DND-41 (cell line): Measurements from ENCODE around the gene COLEC12.
"Not testable (repeated sequence)": the region's sequence is repeated elsewhere in the genome, so short reads cannot be mapped to it uniquely, and the experiment has no call there.

ENCODE experiments used
- ATAC-seq: fragments of 200-7000 bp; cut with Tn5 transposase; 3 replicates; pipeline ENCODE4 v1.9.1; 2021; ENCODE audit warnings: low read depth; ENCODE audit not compliant: insufficient read depth
- DNase-seq: peaks from one replicate; pipeline ENCODE4 v3.0.0-alpha.2; 2020
- H2AFZ ChIP-seq: 2 replicates; pipeline ENCODE4 v1.6.0; 2012; ENCODE audit warnings: low read depth, low read length
- H3K27ac ChIP-seq: 2 replicates; pipeline ENCODE4 v1.5.1; 2012; ENCODE audit warnings: low read length, inconsistent platforms
- H3K27me3 ChIP-seq: fragments of 200-600 bp; sonication (generic); 2 replicates; pipeline ENCODE4 v1.6.0; 2012; ENCODE audit warnings: low read length, mild to moderate bottlenecking, inconsistent platforms; ENCODE audit not compliant: insufficient read depth, poor library complexity
- H3K36me3 ChIP-seq: 2 replicates; pipeline ENCODE4 v1.5.1; 2012; ENCODE audit warnings: low read length, inconsistent platforms; ENCODE audit not compliant: insufficient read depth
- H3K4me1 ChIP-seq: 2 replicates; pipeline ENCODE4 v1.5.1; 2012; ENCODE audit warnings: mild to moderate bottlenecking, low read length; ENCODE audit not compliant: insufficient read depth
- H3K4me2 ChIP-seq: 2 replicates; pipeline ENCODE4 v1.6.0; 2012; ENCODE audit warnings: mild to moderate bottlenecking, moderate library complexity, low read length, inconsistent platforms; ENCODE audit not compliant: insufficient read depth
- H3K4me3 ChIP-seq, 2 experiments: fragments of 200-600 bp in 1 of 2; shearing (Covaris generic) in 1 of 2; 2 replicates each; pipeline ENCODE4 v1.5.1; 2012 to 2016; ENCODE audit warnings: inconsistent platforms in 2 of 2, low read length in 2 of 2, mild to moderate bottlenecking in 2 of 2, low read depth in 1 of 2, moderate library complexity in 1 of 2
- H3K79me2 ChIP-seq: 2 replicates; pipeline ENCODE4 v1.6.0; 2012; ENCODE audit warnings: low read length, inconsistent platforms; ENCODE audit not compliant: insufficient read depth
- H3K9ac ChIP-seq: 2 replicates; pipeline ENCODE4 v1.6.0; 2012; ENCODE audit warnings: low read depth, mild to moderate bottlenecking, inconsistent platforms, low read length, moderate library complexity
- H3K9me3 ChIP-seq: 2 replicates; pipeline ENCODE4 v1.5.1; 2012; ENCODE audit warnings: low read length, moderate library complexity, mild to moderate bottlenecking, inconsistent platforms; ENCODE audit not compliant: insufficient read depth, severe bottlenecking
- H4K20me1 ChIP-seq: 2 replicates; pipeline ENCODE4 v1.6.0; 2012; ENCODE audit warnings: low read length; ENCODE audit not compliant: insufficient read depth
- CTCF ChIP-seq: IDR thresholded peaks from 2 replicates; pipeline ENCODE4 v1.5.1; 2012; ENCODE audit warnings: borderline replicate concordance, low read length, moderate library complexity, mild to moderate bottlenecking; ENCODE audit not compliant: poor library complexity, severe bottlenecking; ENCODE audit errors: extremely low read depth
- EZH2 ChIP-seq: IDR thresholded peaks from 3 replicates; pipeline ENCODE4 v1.6.1; 2012; ENCODE audit warnings: borderline replicate concordance, low read depth, mild to moderate bottlenecking, moderate library complexity, low read length, inconsistent platforms; ENCODE audit not compliant: severe bottlenecking

COLEC12 gene

GRCh38 chr18:293536-293935 is 207.0 kb downstream of the COLEC12 start:
- no peak for ATAC-seq
- no peaks in the 10 kb centered on the region for H4K20me1 ChIP-seq
- no peaks in the 10 kb centered on the region for H3K79me2 ChIP-seq
- H2AFZ ChIP-seq = no peak overlapping the region
- no peaks in the 10 kb centered on the region for H3K4me1 ChIP-seq
- H3K27ac ChIP-seq = no peak overlapping the region
- TF ChIP-seq CTCF = no peak
- no peak for TF ChIP-seq EZH2
- H3K9ac ChIP-seq = no peak overlapping the region
- H3K4me2 ChIP-seq = no peak overlapping the region
- no peaks in the 10 kb centered on the region for H3K9me3 ChIP-seq
- H3K36me3 ChIP-seq = no peaks in the 10 kb centered on the region
- DNase-seq = no peak
- H3K27me3 ChIP-seq = peaks cover 6% of the 10 kb centered on the region
- H3K4me3 ChIP-seq = no peak overlapping the region

GRCh38 chr18:292271-292670 is 208.2 kb downstream of the COLEC12 start:
- no peak for DNase-seq
- no peak overlapping the region for H3K9ac ChIP-seq
- H4K20me1 ChIP-seq = no peaks in the 10 kb centered on the region
- no peak overlapping the region for H3K4me2 ChIP-seq
- peaks cover 6% of the 10 kb centered on the region for H3K27me3 ChIP-seq
- TF ChIP-seq CTCF (peak; percentile 11), EZH2 (no peak)
- H3K27ac ChIP-seq = no peak overlapping the region
- no peaks in the 10 kb centered on the region for H3K9me3 ChIP-seq
- no peak overlapping the region for H3K4me3 ChIP-seq
- H3K4me1 ChIP-seq = no peaks in the 10 kb centered on the region
- ATAC-seq = no peak
- no peaks in the 10 kb centered on the region for H3K79me2 ChIP-seq
- H2AFZ ChIP-seq = no peak overlapping the region
- no peaks in the 10 kb centered on the region for H3K36me3 ChIP-seq

DNA sequence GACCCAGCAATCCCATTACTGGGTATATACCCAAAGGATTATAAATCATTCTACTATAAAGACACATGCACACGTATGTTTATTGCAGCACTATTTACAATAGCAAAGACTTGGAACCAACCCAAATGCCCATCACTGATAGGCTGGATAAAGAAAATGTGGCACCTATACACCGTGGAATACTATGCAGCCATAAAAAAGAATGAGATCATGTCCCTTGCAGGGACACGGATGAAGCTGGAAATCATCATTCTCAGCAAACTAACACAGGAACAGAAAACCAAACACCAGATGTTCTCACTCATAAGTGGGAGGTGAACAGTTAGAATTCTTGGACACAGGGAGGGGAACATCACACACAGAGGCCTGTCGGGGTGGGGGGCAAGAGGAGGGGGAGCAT is 210.5 kb downstream of the COLEC12 start:
- not testable (repeated sequence) for H3K79me2 ChIP-seq, H3K27me3 ChIP-seq, H3K4me3 ChIP-seq, H4K20me1 ChIP-seq, DNase-seq, H3K36me3 ChIP-seq, ATAC-seq, H3K27ac ChIP-seq, H3K4me2 ChIP-seq, H3K9ac ChIP-seq, H3K9me3 ChIP-seq, H2AFZ ChIP-seq, H3K4me1 ChIP-seq

- H3K4me2 ChIP-seq = no peak overlapping the region
- H3K4me3 ChIP-seq = no peak overlapping the region
- H3K36me3 ChIP-seq = no peaks in the 10 kb centered on the region
- ATAC-seq = no peak
- TF ChIP-seq CTCF (no peak), EZH2 (no peak)
- H4K20me1 ChIP-seq = no peaks in the 10 kb centered on the region
- no peaks in the 10 kb centered on the region for H3K79me2 ChIP-seq
- no peak overlapping the region for H2AFZ ChIP-seq
- H3K27ac ChIP-seq = no peak overlapping the region
- DNase-seq = no peak
- H3K9ac ChIP-seq = no peak overlapping the region
- H3K27me3 ChIP-seq = no peaks in the 10 kb centered on the region
- H3K4me1 ChIP-seq = no peaks in the 10 kb centered on the region
- H3K9me3 ChIP-seq = no peaks in the 10 kb centered on the region
Measured at GRCh38 chr18:289026-289425, 211.5 kb downstream of the COLEC12 start.
